HG03442 (cell line): ENCODE results near the gene ARHGAP23.
"Not testable (repeated sequence)": the region's sequence is repeated elsewhere in the genome, so short reads cannot be mapped to it uniquely, and the experiment has no call there.

Experiments used
- ATAC-seq: cut with Tn5 transposase; IDR thresholded peaks from one replicate; pipeline ENCODE4 v1.9.1; 2021; ENCODE audit warnings: mild to moderate bottlenecking, moderate library complexity; ENCODE audit not compliant: unreplicated experiment

Gene ARHGAP23

DNA sequence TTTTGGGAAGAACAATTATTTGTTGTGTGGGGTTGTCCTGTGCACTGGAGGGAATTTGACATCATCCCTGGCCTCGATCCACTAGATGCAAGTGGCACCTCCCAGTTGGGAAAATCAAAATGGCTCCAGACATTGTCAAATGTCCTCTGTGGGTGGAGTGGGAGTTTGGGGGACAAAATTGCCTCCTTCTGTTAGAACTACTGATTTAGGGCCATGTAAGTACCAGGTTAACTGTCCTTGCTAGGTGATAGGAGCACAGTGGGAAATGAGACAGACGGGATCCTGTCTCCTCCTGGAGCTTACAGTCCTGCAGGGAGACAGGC is 56.8 kb downstream of the ARHGAP23 start:
- no peak for ATAC-seq

DNA sequence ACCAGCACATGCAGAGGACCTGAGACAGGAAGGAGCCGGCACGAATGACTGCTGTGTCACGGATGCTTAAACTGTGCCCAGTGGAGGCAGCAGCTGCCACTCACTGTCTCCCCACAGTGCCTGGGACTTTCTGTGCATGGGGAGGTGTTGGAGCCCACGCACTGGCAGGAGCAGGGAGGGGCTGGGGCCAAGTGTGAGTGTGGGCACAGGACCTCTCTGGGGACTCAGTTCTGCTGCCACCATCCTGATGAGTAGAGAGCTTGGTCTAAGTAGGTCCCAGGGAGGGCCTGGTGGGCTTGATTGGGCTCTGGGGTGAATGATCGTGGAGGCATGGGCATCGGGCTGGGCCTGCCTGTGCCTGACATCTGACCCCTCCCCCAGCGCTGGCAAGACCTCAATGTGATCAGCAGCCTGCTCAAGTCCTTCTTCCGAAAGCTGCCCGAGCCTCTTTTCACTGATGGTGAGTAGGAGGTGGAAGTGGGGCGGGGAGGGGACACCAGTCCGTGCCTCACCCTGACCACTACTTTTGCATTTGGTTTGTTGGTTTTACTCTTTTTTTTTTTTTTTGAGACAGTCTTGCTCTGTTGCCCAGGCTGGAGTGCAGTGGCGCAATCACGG is 57.5 kb downstream of the ARHGAP23 start:
- ATAC-seq, result peak; percentile 64

DNA sequence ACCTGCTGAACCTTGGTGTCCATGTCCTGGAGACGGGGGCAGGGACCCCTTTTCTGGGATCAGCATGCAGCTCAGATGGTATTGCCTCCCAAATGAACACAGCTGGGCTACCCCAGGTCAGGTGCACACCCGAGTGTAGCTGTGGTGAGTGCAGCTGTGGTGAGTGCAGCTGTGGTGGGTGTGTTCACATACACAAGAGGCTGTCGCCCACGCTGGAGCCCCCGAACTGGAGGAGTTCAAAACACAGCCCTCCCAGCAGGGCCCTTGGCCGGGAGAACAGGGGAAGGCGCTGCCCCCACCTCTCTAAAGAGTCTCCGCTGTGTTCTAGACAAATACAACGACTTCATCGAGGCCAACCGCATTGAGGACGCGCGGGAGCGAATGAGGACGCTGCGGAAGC is 61.5 kb downstream of the ARHGAP23 start:
- not testable (repeated sequence) for ATAC-seq

DNA sequence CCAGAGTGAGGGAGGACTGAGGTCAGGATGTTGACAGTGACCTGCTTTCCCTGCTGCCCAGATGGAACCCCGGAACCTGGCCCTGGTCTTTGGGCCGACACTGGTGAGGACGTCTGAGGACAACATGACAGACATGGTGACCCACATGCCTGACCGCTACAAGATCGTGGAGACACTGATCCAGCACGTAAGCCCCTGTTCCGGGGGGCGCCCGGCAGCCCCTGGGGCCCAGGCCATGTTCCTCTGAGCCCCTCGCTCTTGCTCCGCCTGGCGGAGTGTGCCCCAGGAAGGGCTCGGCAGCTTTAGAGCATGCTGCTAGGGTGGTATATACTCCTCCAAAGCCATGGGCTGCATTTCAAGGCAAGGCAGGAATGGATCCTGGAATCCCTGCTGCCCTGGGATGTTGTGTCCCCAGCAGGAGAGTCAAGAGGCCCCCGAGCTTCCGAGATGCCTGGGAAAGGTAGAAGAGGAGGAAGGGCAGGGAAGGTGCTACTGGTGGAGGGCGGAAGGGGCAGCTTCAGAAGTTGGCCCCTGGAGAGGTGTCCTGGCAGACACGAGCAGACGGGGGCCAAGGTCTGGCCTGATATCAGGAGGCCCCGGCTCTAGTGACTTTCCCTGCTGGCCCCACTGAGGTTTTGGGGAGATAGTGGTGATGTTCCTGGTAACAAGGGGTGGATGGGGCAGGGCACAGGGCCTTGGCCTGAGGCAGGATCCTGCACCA is 63.2 kb downstream of the ARHGAP23 start:
- ATAC-seq, result not testable (repeated sequence)

GRCh38 chr17:38492067-38493040 is 64.1 kb downstream of the ARHGAP23 start:
- ATAC-seq, result not testable (repeated sequence)

DNA sequence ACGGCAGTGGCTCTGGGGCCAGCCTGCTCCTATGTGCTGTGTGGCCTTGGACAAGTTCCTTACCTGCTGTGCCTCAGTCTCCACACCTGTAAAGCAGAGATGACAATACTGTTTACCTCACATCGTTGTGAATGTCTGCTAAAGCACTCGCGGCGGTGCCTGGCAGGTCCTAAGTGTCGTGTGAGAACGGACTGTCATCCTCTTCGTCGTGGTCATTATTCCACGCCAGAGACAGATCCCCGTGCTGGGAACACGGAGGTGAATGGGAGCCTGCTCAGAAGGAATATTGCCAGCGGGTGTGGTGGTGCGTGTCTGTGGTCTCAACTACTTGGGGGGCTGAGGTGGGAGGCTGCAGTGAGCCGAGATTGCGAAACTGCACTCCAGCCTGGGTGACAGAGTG is 65.9 kb downstream of the ARHGAP23 start:
- not testable (repeated sequence) for ATAC-seq

GRCh38 chr17:38497656-38498055 is 69.4 kb downstream of the ARHGAP23 start:
- ATAC-seq, result not testable (repeated sequence)

GRCh38 chr17:38498353-38498752 is 70.1 kb downstream of the ARHGAP23 start:
- ATAC-seq, result no peak

- ATAC-seq, result not testable (repeated sequence)
These were observed 71.0 kb downstream of the ARHGAP23 start for GRCh38 chr17:38499230-38499629.

DNA sequence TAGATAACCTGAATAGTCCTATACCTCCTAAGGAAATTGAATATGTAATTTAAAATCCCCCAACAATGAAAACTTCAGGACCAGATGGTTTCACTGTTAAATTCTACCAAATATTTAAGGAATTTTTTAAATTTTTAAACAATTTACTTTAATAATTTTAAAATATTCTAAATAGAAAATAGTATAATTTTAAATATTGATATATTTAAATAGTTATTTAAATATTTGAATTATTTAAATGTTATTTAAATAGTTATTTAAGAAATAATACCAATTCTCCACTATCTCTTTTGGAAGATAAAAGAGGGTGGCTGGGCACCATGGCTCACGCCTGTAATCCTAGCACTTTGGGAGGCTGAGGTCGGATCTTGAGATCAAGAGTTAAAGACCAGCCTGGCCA is 73.5 kb downstream of the ARHGAP23 start:
- ATAC-seq, result not testable (repeated sequence)

- not testable (repeated sequence) for ATAC-seq
These were observed 75.1 kb downstream of the ARHGAP23 start for GRCh38 chr17:38503286-38503913.

- ATAC-seq, result no peak
These were observed 76.0 kb downstream of the ARHGAP23 start for GRCh38 chr17:38504216-38504615.

DNA sequence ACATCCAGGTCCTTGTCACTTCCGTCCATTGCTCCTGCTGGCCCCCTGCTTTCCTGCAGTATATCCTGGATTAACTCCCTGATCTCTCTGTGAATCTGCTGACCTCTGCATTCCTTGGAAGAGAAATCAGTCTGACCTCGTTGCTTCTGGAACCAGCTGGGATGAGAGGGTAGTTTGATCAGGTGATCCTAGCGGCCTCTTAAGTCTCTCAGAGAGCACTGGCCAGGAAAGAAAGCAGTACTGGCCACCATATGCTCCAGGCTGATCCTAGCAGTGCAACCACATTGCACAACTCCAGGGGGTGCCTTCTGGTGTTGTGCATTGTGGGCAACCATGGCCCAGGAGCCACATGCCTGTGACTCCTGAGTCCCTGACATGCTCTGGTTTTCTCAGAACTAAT is 79.2 kb downstream of the ARHGAP23 start:
- no peak for ATAC-seq

GRCh38 chr17:38507921-38508569 is 79.8 kb downstream of the ARHGAP23 start:
- ATAC-seq, result no peak

GRCh38 chr17:38508570-38508950 is 80.3 kb downstream of the ARHGAP23 start:
- ATAC-seq, result no peak

- ATAC-seq, result no peak
These were observed 80.9 kb downstream of the ARHGAP23 start for GRCh38 chr17:38508954-38509771.

GRCh38 chr17:38509772-38510420 is 81.6 kb downstream of the ARHGAP23 start:
- no peak for ATAC-seq

DNA sequence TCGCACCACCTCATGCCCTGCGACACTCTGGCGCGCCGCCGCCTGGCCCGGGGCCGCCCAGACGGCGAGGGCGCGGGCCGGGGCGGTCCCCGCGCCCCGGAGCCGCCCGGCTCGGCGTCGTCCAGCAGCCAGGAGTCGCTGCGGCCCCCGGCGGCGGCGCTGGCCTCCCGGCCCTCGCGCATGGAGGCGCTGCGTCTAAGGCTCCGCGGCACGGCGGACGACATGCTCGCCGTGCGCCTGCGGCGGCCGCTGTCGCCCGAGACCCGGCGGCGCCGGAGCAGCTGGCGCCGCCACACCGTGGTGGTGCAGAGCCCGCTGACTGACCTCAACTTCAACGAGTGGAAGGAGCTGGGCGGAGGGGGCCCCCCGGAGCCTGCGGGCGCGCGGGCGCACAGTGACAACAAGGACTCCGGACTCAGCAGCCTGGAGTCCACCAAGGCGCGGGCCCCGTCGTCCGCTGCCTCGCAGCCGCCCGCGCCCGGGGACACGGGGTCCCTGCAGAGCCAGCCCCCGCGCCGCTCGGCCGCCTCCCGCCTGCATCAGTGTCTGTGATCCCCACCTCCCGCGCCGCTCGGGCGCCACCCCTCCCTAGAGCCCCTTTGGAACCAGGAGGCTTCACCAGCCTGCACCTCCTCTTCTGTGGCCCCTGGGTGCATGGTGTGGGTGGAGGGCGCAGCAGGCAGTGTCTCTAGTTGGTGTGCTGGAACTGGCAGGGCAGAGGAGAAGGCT is 82.3 kb downstream of the ARHGAP23 start:
- no peak for ATAC-seq
